CD4-positive, alpha-beta T cell (primary cell): ENCODE results near the gene CLCN2. TPM values are rescaled to one million over a fixed set of nuclear protein-coding genes. Genes with fewer than 3 reads are reported as not detected.
A peak's percentile ranks its signal among the peaks of the same experiment; 100 is the strongest.

Experiments used
- ATAC-seq: fragments of 200-7000 bp; cut with Tn5 transposase; one replicate; pipeline ENCODE4 v1.10.0; 2022; ENCODE audit warnings: mild to moderate bottlenecking; ENCODE audit not compliant: poor library complexity
- CTCF ChIA-PET: fragments of 350-600 bp; sonication (Branson Sonifier 250); formaldehyde crosslinking; loops from one replicate; lab custom pipeline; 2021; ENCODE audit warnings: antibody characterized with exemption, inconsistent platforms; lab: Charles Lee
- POLR2A ChIA-PET: fragments of 350-600 bp; sonication (Branson Sonifier 250); formaldehyde crosslinking; loops from one replicate; lab custom pipeline; 2021; ENCODE audit warnings: antibody characterized with exemption, inconsistent platforms; lab: Charles Lee
- DNase-seq, 14 experiments: peaks; one replicate each; pipeline ENCODE4 v3.0.0-alpha.2; 2013 to 2020; ENCODE audit warnings: mixed read lengths in 2 of 14
- H3K27ac ChIP-seq, 2 donors: one replicate each; pipeline versions ENCODE4 v1.5.1 to v1.7.0; 2013; ENCODE audit warnings: low read length in 2 of 2, low read depth in 1 of 2, mild to moderate bottlenecking in 1 of 2
- H3K27me3 ChIP-seq, 2 experiments: 1 replicate in 1 of 2; 2 replicates in 1 of 2; pipeline versions ENCODE4 v1.6.1 to v1.7.0; 2013; ENCODE audit warnings: low read length in 2 of 2, control low read depth in 1 of 2, mild to moderate bottlenecking in 1 of 2, moderate library complexity in 1 of 2; ENCODE audit not compliant: insufficient read depth in 2 of 2, control insufficient read depth in 1 of 2
- H3K36me3 ChIP-seq: one replicate; pipeline ENCODE4 v1.6.1; 2013; ENCODE audit warnings: low read length, control low read depth; ENCODE audit not compliant: insufficient read depth
- H3K4me1 ChIP-seq: one replicate; pipeline ENCODE4 v1.6.1; 2013; ENCODE audit warnings: low read length, control low read depth; ENCODE audit not compliant: insufficient read depth
- H3K4me3 ChIP-seq: one replicate; pipeline ENCODE4 v1.5.1; 2013; ENCODE audit warnings: mild to moderate bottlenecking, low read length, moderate library complexity
- H3K9me3 ChIP-seq, 2 experiments: 1 replicate in 1 of 2; 2 replicates in 1 of 2; pipeline versions ENCODE4 v1.6.1 to v1.7.0; 2013; ENCODE audit warnings: low read length in 2 of 2, mild to moderate bottlenecking in 2 of 2, control low read depth in 1 of 2, moderate library complexity in 1 of 2; ENCODE audit not compliant: control insufficient read depth in 1 of 2, insufficient read depth in 1 of 2
- H3K27ac Mint-ChIP-seq: one replicate; pipeline ENCODE4 v1.8.0; 2020; ENCODE audit warnings: mixed read lengths
- H3K27me3 Mint-ChIP-seq: one replicate; pipeline ENCODE4 v1.8.0; 2021; ENCODE audit warnings: mixed read lengths
- H3K36me3 Mint-ChIP-seq: one replicate; pipeline ENCODE4 v1.8.0; 2021; ENCODE audit warnings: low read depth, mixed read lengths
- H3K4me1 Mint-ChIP-seq: one replicate; pipeline ENCODE4 v1.8.0; 2021; ENCODE audit warnings: low read depth, mixed read lengths
- H3K4me3 Mint-ChIP-seq: one replicate; pipeline ENCODE4 v1.8.0; 2020; ENCODE audit warnings: mild to moderate bottlenecking, mixed read lengths
- H3K9me3 Mint-ChIP-seq: one replicate; pipeline ENCODE4 v1.8.0; 2020; ENCODE audit warnings: mixed read lengths
- CTCF ChIP-seq: fragments of 200-600 bp; IDR thresholded peaks from one replicate; pipeline ENCODE4 v1.8.0; 2022; ENCODE audit warnings: antibody characterized with exemption, mild to moderate bottlenecking
- intact Hi-C, 2 experiments: fragments of 100-400 bp; cut with DNase I in 1 of 2; cut with micrococcal nuclease in 1 of 2; formaldehyde crosslinking; loops; one replicate each; pipeline versions ENCODE4 v1.15.1 to v1.9.0; 2023 to 2025; cut with DNase I, micrococcal nuclease
- total RNA-seq, 174 experiments: library from RNA in 2 of 174; stranded (reverse) in 2 of 174; gene quantifications; one replicate each; pipeline ENCODE4 v1.2.3 and lab custom pipeline; 2021 to 2026

The CLCN2 gene
- total RNA-seq, 2 experiments from 2014 or later = 3.2 to 3.5 TPM

DNA sequence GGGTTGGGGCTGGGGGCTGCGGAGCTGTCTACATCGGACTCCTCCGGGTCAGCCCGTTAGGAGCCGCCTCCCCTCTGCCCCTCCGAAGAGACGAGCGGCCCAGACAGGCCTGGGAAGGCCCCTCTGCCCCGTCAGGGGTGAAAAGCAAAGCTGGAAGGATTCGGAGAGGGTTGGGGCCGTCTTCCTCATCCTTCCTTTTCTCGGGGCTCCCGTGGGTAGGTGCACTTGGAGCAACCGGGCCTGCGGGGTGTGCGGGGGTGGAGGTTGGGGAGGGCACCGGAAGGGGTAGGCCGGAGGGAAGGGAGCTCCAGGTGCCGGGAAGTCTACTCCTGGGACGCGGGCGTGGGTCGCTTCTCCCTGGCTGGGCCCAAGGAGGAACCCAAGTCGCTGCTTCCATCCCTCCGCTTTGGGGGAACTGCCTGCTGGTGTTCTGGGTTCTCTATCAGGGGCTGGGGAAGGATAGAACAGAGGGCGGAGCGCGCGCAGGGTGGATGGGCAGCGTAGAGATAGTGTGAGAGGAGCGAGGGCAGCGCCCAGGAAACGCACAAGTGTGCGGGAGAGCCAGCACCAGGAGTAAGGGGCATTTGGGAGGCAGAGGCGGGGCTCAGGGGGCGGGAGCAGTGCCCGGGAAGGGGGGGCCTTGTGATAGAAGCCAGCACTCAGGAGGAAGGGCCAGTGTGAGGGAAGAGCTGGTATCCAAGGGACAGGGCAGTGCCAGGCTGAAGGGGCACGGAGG lies 695 bp upstream of the CLCN2 start:
- DNase-seq = peak in 11 of 14 experiments; percentile 7 to 60 (median 24)
- H3K27me3 ChIP-seq = no peaks in the 10 kb centered on the region
- peak; percentile 28 for ATAC-seq
- H3K4me3 ChIP-seq = peak overlapping the region; percentile 94
- ChIA-PET POLR2A (interaction anchor here (0.7 to 1.8 kb wide), 8 partner anchors 9 to 199 kb away, joined by 3 to 6 read pairs (median 4); no protein-coding TSS in a partner anchor), CTCF (interaction anchor here (0.6 to 2.6 kb wide), 4 partner anchors 9 to 152 kb away, joined by 3 to 8 read pairs (median 4); no protein-coding TSS in a partner anchor)
- no peaks in the 10 kb centered on the region for H3K9me3 ChIP-seq
- H3K4me1 ChIP-seq = peaks cover 37% of the 10 kb centered on the region
- H3K4me1 Mint-ChIP-seq = peaks cover 26% of the 10 kb centered on the region
- no peaks in the 10 kb centered on the region for H3K27me3 Mint-ChIP-seq
- H3K27ac ChIP-seq = peak overlapping the region; percentile 71 to 80
- intact Hi-C loops = loop anchor here in 1 of 2 experiments (2.0 to 10.0 kb wide), 5 partner anchors 25 to 467 kb away; partner anchors contain the start of genes ABCF3, ALG3, EEF1AKMT4 and FAM131A
- peak overlapping the region; percentile 97 for H3K27ac Mint-ChIP-seq
- H3K36me3 ChIP-seq = no peaks in the 10 kb centered on the region
- H3K4me3 Mint-ChIP-seq = peak overlapping the region; percentile 93
- TF ChIP-seq CTCF = no peak
- H3K36me3 Mint-ChIP-seq = peaks cover 39% of the 10 kb centered on the region
- H3K9me3 Mint-ChIP-seq = no peaks in the 10 kb centered on the region

DNA sequence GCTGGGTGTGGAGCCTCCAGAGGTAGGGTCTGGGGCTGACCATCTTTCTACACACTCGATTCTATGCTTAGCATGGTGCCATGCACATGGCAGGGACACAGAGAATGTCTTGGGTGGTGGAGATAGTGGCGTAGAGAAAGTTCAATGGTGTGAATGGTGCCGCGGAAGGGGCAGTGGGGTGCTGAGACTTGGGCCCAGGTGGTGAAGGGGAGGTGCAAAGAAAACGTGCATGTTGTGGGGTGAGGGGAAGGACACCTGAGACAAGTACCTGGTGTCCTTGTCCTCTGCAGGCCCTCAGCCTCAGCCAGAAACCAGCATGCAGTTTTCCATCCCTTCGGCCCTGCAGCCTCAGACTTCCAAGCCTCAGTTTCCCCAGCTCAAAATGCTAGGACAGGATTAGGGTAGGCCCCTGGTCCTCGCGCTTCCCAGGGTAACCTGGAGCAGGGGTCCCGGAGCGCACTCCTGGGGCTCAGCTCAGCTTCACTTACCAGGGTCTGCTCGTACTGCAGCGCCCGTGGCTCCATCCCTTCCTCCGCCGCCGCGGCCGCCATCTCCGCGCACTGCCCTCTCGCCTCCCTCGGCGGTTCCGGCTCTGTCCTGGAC lies 375 bp downstream of the CLCN2 start:
- Histone ChIP-seq H3K27ac (no peak overlapping the region), H3K9me3 (no peaks in the 10 kb centered on the region), H3K4me1 (peaks cover 37% of the 10 kb centered on the region), H3K36me3 (no peaks in the 10 kb centered on the region), H3K4me3 (peak overlapping the region; percentile 61), H3K27me3 (no peaks in the 10 kb centered on the region)
- POLR2A ChIA-PET = interaction anchor here (1.0 to 1.8 kb wide), 5 partner anchors 10 to 196 kb away, joined by 3 to 6 read pairs (median 5); no protein-coding TSS in a partner anchor
- Mint-ChIP-seq H3K36me3 (peaks cover 28% of the 10 kb centered on the region), H3K4me1 (peaks cover 26% of the 10 kb centered on the region), H3K4me3 (peak overlapping the region; percentile 72), H3K27me3 (no peaks in the 10 kb centered on the region), H3K27ac (no peak overlapping the region), H3K9me3 (no peaks in the 10 kb centered on the region)
- CTCF ChIA-PET = interaction anchor here (1.2 to 1.4 kb wide), 2 partner anchors 11 to 153 kb away, joined by 3 read pairs; no protein-coding TSS in a partner anchor
- ATAC-seq = no peak
- intact Hi-C loops = loop anchor here in 1 of 2 experiments (2.0 to 10.0 kb wide), 4 partner anchors 24 to 466 kb away; partner anchors contain the start of genes ABCF3, ALG3, EEF1AKMT4 and FAM131A
- no peak for DNase-seq
- TF ChIP-seq CTCF = no peak
